Hepatocyte (in vitro differentiated cells): ENCODE measurements around the gene OOSP4A. TPM values are rescaled to one million over a fixed set of nuclear protein-coding genes. Genes with fewer than 3 reads are reported as not detected.

ENCODE experiments used
- DNase-seq: peaks from one replicate; pipeline ENCODE4 v3.0.0-alpha.2; 2016; ENCODE audit warnings: low spot score
- H2AFZ ChIP-seq: fragments of 200-600 bp; sonication (generic); 2 replicates; pipeline ENCODE4 v1.6.0; 2016; ENCODE audit warnings: antibody characterized with exemption, mild to moderate bottlenecking
- H3K27ac ChIP-seq: fragments of 200-600 bp; sonication (generic); 2 replicates; pipeline ENCODE4 v1.5.1; 2016; ENCODE audit warnings: mild to moderate bottlenecking
- H3K27me3 ChIP-seq: fragments of 200-600 bp; sonication (generic); 2 replicates; pipeline ENCODE4 v1.6.1; 2016
- H3K36me3 ChIP-seq: fragments of 200-600 bp; sonication (generic); replicated peaks from 2 replicates; pipeline ENCODE4 v1.5.1; 2016; ENCODE audit warnings: low read depth; ENCODE audit not compliant: insufficient read depth
- H3K4me1 ChIP-seq: fragments of 200-600 bp; sonication (generic); 2 replicates; pipeline ENCODE4 v1.5.1; 2016; ENCODE audit warnings: mild to moderate bottlenecking, moderate library complexity; ENCODE audit not compliant: insufficient read depth
- H3K4me2 ChIP-seq: fragments of 200-600 bp; sonication (generic); 2 replicates; pipeline ENCODE4 v1.6.0; 2016
- H3K4me3 ChIP-seq: fragments of 200-600 bp; sonication (generic); 2 replicates; pipeline ENCODE4 v1.5.1; 2016; ENCODE audit warnings: mild to moderate bottlenecking
- H3K79me2 ChIP-seq: fragments of 200-600 bp; sonication (generic); 2 replicates; pipeline ENCODE4 v1.6.0; 2017; ENCODE audit warnings: mild to moderate bottlenecking
- H3K9me2 ChIP-seq: fragments of 200-600 bp; sonication (generic); replicated peaks from 2 replicates; pipeline ENCODE4 v1.6.0; 2017; ENCODE audit warnings: mild to moderate bottlenecking; ENCODE audit not compliant: insufficient read depth
- H3K9me3 ChIP-seq: fragments of 200-600 bp; sonication (generic); 2 replicates; pipeline ENCODE4 v1.5.1; 2016; ENCODE audit warnings: low read depth, mild to moderate bottlenecking
- H4K20me1 ChIP-seq: fragments of 200-600 bp; sonication (generic); 2 replicates; pipeline ENCODE4 v1.6.0; 2016; ENCODE audit warnings: mild to moderate bottlenecking; ENCODE audit not compliant: insufficient read depth, poor library complexity, severe bottlenecking
- CTCF ChIP-seq: fragments of 200-600 bp; sonication (generic); IDR thresholded peaks from 2 replicates; pipeline ENCODE4 v1.5.1; 2016; ENCODE audit warnings: antibody characterized with exemption, mild to moderate bottlenecking; ENCODE audit not compliant: poor library complexity
- EZH2 ChIP-seq: fragments of 200-600 bp; sonication (generic); IDR thresholded peaks from 2 replicates; pipeline ENCODE4 v1.6.1; 2016; ENCODE audit warnings: antibody characterized with exemption, mild to moderate bottlenecking, borderline replicate concordance
- EZH2phosphoT487 ChIP-seq: fragments of 200-600 bp; sonication (generic); IDR thresholded peaks from one replicate; pipeline ENCODE4 v1.6.1; 2018; ENCODE audit warnings: antibody characterized with exemption, mild to moderate bottlenecking, low read depth, moderate library complexity; ENCODE audit not compliant: unreplicated experiment, severe bottlenecking
- WGBS: methylation state at CpG from one replicate; pipeline ENCODE4 v1.1.6; 2016; ENCODE audit warnings: low lambda C conversion rate; ENCODE audit errors: missing lambda C conversion rate; 5-methylcytosine and 5-hydroxymethylcytosine counted together
- polyA plus RNA-seq: library from polyadenylated mRNA; unstranded; fragments of >200 nt; fragmentation: Nextera tagmentation; extraction: Ambion mirVana; gene quantifications from 2 replicates; pipeline ENCODE4 v1.2.1, GENCODE V29; 2016
- total RNA-seq: library from RNA; depleted of rRNA; stranded (reverse); fragments of >200 nt; gene quantifications from 2 replicates; pipeline ENCODE4 v1.2.3, GENCODE V29; 2014

OOSP4A gene
- total RNA-seq: not detected in 2 replicates
- not detected in 2 replicates for polyA plus RNA-seq

GRCh38 chr11:59963733-59964132 lies at the start of gene OOSP4A:
TSS of gene OOSP4A (plus strand) at chr11:59964033. CDS start at chr11:59964033, 0 bp downstream.
- 77% methylated on average over 3 of the region's 3 CpGs for WGBS
- no peaks in the 10 kb centered on the region for H3K79me2 ChIP-seq
- TF ChIP-seq EZH2 (no peak), CTCF (no peak), EZH2phosphoT487 (no peak)
- H2AFZ ChIP-seq: no peak within 1 kb of the TSS
- no peak within 1 kb of the TSS for H3K4me3 ChIP-seq
- no peaks in the 10 kb centered on the region for H3K36me3 ChIP-seq
- no peaks in the 10 kb centered on the region for H4K20me1 ChIP-seq
- no peaks in the 10 kb centered on the region for H3K4me1 ChIP-seq
- H3K9me2 ChIP-seq: no peaks in the 10 kb centered on the region
- H3K4me2 ChIP-seq: no peak within 1 kb of the TSS
- H3K9me3 ChIP-seq: no peaks in the 10 kb centered on the region
- no peak for DNase-seq
- H3K27me3 ChIP-seq: no peaks in the 10 kb centered on the region
- no peak within 1 kb of the TSS for H3K27ac ChIP-seq

- H4K20me1 ChIP-seq: no peaks in the 10 kb centered on the region
- H3K9me3 ChIP-seq: peaks cover 5% of the 10 kb centered on the region
- 95% methylated on average over 2 of the region's 2 CpGs for WGBS
- H3K4me3 ChIP-seq: no peak overlapping the region
- no peak overlapping the region for H2AFZ ChIP-seq
- H3K27me3 ChIP-seq: no peaks in the 10 kb centered on the region
- no peaks in the 10 kb centered on the region for H3K36me3 ChIP-seq
- no peaks in the 10 kb centered on the region for H3K4me1 ChIP-seq
- DNase-seq: no peak
- H3K9me2 ChIP-seq: no peaks in the 10 kb centered on the region
- no peaks in the 10 kb centered on the region for H3K79me2 ChIP-seq
- TF ChIP-seq EZH2phosphoT487 (no peak), CTCF (no peak), EZH2 (no peak)
- no peak overlapping the region for H3K27ac ChIP-seq
- H3K4me2 ChIP-seq: no peak overlapping the region
These were observed 45.4 kb upstream of the OOSP4A start for GRCh38 chr11:59918480-59918879.

- Histone ChIP-seq H3K9me3 (peaks cover 5% of the 10 kb centered on the region), H3K9me2 (no peaks in the 10 kb centered on the region), H3K27ac (no peak overlapping the region), H3K4me1 (no peaks in the 10 kb centered on the region), H2AFZ (no peak overlapping the region), H3K4me2 (no peak overlapping the region), H3K4me3 (no peak overlapping the region), H4K20me1 (no peaks in the 10 kb centered on the region), H3K27me3 (no peaks in the 10 kb centered on the region), H3K36me3 (no peaks in the 10 kb centered on the region), H3K79me2 (no peaks in the 10 kb centered on the region)
- DNase-seq: peak; percentile 44
- TF ChIP-seq CTCF (peak; percentile 47), EZH2phosphoT487 (no peak), EZH2 (no peak)
- 26% methylated on average over 3 of the region's 3 CpGs for WGBS
These were observed 44.7 kb upstream of the OOSP4A start for GRCh38 chr11:59918987-59919589.
